Thyroid gland (tissue), 4 donors: ENCODE measurements around the gene LDB3.

ENCODE experiments used
- POLR2A ChIP-seq, 2 donors: fragments of 450-650 bp; IDR thresholded peaks; one replicate each; pipeline ENCODE4 v1.6.1; 2017; ENCODE audit warnings: antibody characterized with exemption in 2 of 2, mild to moderate bottlenecking in 2 of 2, moderate library complexity in 1 of 2
- TF ChIP-seq, protein P1 (sequence below), 6 experiments: fragments of 200-600 bp in 3 of 6; fragments of 450-650 bp in 3 of 6; sonication (generic) in 3 of 6; IDR thresholded peaks; one replicate each; pipeline ENCODE4 v1.5.1; 2016 to 2019; ENCODE audit warnings: antibody characterized with exemption in 6 of 6, mild to moderate bottlenecking in 2 of 6, inconsistent platforms in 1 of 6, moderate library complexity in 1 of 6

DNA sequence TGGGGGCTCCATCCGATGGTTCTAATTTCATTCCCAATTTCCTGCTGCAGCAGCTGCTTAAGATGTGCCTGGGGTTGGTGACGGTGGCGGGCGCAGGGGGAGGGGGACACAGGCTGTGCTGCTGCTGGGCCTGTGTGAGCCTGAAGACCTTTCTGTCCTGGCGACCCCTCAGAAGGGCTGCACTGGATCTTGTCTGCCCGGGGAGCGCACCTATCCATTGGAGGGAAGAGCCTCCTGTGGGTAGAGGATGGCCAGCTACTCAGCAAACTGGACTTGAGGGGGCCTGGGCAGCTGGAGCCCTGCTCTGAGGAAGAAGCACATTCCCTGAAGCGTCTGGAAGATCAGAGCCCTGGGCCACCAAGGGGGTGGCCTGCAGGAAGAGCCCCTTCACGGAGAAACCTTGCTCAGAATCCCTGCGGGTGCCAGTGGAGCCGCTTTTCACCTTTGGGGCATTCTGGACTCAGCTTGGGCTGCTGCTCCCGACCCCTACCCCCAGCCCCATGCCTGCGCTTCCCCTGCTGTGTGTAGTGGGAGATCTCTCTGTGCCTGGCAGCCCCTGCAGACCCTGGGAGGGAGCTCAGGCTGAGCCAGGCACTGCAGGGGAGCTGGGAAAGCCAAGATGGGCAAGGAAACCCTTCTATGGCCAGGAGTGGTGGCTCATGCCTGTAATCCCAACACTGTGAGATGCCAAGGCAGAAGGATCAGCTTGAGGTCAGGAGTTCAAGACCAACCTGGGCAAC is 17.8 kb downstream of the LDB3 start:
- TF ChIP-seq, protein P1, sequence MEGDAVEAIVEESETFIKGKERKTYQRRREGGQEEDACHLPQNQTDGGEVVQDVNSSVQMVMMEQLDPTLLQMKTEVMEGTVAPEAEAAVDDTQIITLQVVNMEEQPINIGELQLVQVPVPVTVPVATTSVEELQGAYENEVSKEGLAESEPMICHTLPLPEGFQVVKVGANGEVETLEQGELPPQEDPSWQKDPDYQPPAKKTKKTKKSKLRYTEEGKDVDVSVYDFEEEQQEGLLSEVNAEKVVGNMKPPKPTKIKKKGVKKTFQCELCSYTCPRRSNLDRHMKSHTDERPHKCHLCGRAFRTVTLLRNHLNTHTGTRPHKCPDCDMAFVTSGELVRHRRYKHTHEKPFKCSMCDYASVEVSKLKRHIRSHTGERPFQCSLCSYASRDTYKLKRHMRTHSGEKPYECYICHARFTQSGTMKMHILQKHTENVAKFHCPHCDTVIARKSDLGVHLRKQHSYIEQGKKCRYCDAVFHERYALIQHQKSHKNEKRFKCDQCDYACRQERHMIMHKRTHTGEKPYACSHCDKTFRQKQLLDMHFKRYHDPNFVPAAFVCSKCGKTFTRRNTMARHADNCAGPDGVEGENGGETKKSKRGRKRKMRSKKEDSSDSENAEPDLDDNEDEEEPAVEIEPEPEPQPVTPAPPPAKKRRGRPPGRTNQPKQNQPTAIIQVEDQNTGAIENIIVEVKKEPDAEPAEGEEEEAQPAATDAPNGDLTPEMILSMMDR (IDR thresholded peaks at IDR 0.05) = no peak
- no peak for TF ChIP-seq POLR2A (IDR thresholded peaks at IDR 0.05)
